Measurements from ENCODE around the gene LPAR2. TPM values are rescaled to one million over a fixed set of nuclear protein-coding genes. Genes with fewer than 3 reads are reported as not detected.

LPAR2 gene
- total and polyA plus RNA-seq, 2 of the 13 experiments (the other 11 are each of a cell fraction or from before 2014, with no cell fraction given), result 0.86 to 3.6 TPM

- 0 out of 2 replicates have a peak, but pooled peaks have one; percentile 28 for TF ChIP-seq ZBED4 (CRISPR knock-in tag; IDR thresholded peaks at IDR 0.05; ENCODE audit: borderline replicate concordance)
- 0 out of 2 replicates have a peak, but pooled peaks have one; percentile 22 for TF ChIP-seq ZNF768 (CRISPR knock-in tag; IDR thresholded peaks at IDR 0.05)
- peak; percentile 85 for TF ChIP-seq ZNF563 (CRISPR knock-in tag; IDR thresholded peaks at IDR 0.05)
- TF ChIP-seq PTBP1 (IDR thresholded peaks at IDR 0.05; ENCODE audit: low read depth, low read length, poor library complexity, severe bottlenecking), result no peak
- peak; percentile 95 for TF ChIP-seq ZNF574 (CRISPR knock-in tag; IDR thresholded peaks at IDR 0.05)
- peak; percentile 3 for TF ChIP-seq TEAD3 (CRISPR knock-in tag; optimal IDR thresholded peaks at IDR 0.05; ENCODE audit: borderline replicate concordance)
- TF ChIP-seq HES4 (CRISPR knock-in tag; IDR thresholded peaks at IDR 0.05; ENCODE audit: borderline replicate concordance), result 0 out of 2 replicates have a peak, but pooled peaks have one; percentile 47
- no peak for TF ChIP-seq SOX13 (IDR thresholded peaks at IDR 0.05)
- TF ChIP-seq SOX13 (CRISPR knock-in tag; conservative IDR thresholded peaks at IDR 0.05 in 1 of 2, IDR thresholded peaks at IDR 0.05 in 1 of 2), result peak in 1 of 2 experiments; percentile 22; a peak in 1 of 4 replicates
- TF ChIP-seq AKNA (CRISPR knock-in tag; IDR thresholded peaks at IDR 0.05; ENCODE audit: borderline replicate concordance), result no peak
- TF ChIP-seq CENPBD1 (CRISPR knock-in tag; IDR thresholded peaks at IDR 0.05; ENCODE audit: borderline replicate concordance, low read depth), result no peak
- TF ChIP-seq ZNF777 (CRISPR knock-in tag; IDR thresholded peaks at IDR 0.05), result peak; percentile 49
- TF ChIP-seq KMT2A (CRISPR knock-in tag; IDR thresholded peaks at IDR 0.05), result 0 out of 2 replicates have a peak, but pooled peaks have one; percentile 21
Measured at GRCh38 chr19:19663256-19664120, 35.5 kb upstream of the LPAR2 start, which contains the start of gene ATP13A1 (continued).

All from HepG2 (cell line).